HepG2 (cell line): ENCODE results near the gene GNRHR.

Experiments used
- HIVEP1 ChIP-seq: sonication (generic); formaldehyde crosslinking; IDR thresholded peaks from 2 replicates; pipeline ENCODE4 v1.4.0; 2020; ENCODE audit warnings: mild to moderate bottlenecking, missing genetic modification reagents
- MAFK ChIP-seq, 2 experiments: IDR thresholded peaks in 1 of 2; conservative IDR thresholded peaks in 1 of 2; 2 replicates each; pipeline ENCODE4 v1.6.1; 2011; ENCODE audit warnings: improper control_type of control experiment in 2 of 2, low read length in 2 of 2
- NFRKB ChIP-seq: fragments of 450-650 bp; IDR thresholded peaks from 2 replicates; pipeline ENCODE4 v1.6.1; 2017
- NR2F2 ChIP-seq: IDR thresholded peaks from 2 replicates; pipeline ENCODE4 v1.6.1; 2012; ENCODE audit warnings: low read depth, inconsistent platforms, borderline replicate concordance
- RBM22 ChIP-seq: fragments of 200-400 bp; formaldehyde crosslinking; optimal IDR thresholded peaks from 2 replicates; pipeline ENCODE3; 2017; ENCODE audit warnings: mild to moderate bottlenecking, low read length, moderate library complexity
- ZFX ChIP-seq: sonication (generic); formaldehyde crosslinking; IDR thresholded peaks from 2 replicates; pipeline ENCODE4 v1.4.0; 2020; ENCODE audit warnings: mild to moderate bottlenecking, low read depth, missing genetic modification reagents, moderate library complexity
- TF ChIP-seq, protein P1 (sequence below): sonication (generic); formaldehyde crosslinking; IDR thresholded peaks from 2 replicates; pipeline ENCODE4 v1.5.1; 2020; ENCODE audit warnings: mild to moderate bottlenecking, missing genetic modification reagents, borderline replicate concordance
- TF ChIP-seq, protein P2 (sequence below): sonication (generic); formaldehyde crosslinking; IDR thresholded peaks from 2 replicates; pipeline ENCODE4 v1.5.0; 2020; ENCODE audit warnings: mild to moderate bottlenecking, missing genetic modification reagents, moderate library complexity

DNA sequence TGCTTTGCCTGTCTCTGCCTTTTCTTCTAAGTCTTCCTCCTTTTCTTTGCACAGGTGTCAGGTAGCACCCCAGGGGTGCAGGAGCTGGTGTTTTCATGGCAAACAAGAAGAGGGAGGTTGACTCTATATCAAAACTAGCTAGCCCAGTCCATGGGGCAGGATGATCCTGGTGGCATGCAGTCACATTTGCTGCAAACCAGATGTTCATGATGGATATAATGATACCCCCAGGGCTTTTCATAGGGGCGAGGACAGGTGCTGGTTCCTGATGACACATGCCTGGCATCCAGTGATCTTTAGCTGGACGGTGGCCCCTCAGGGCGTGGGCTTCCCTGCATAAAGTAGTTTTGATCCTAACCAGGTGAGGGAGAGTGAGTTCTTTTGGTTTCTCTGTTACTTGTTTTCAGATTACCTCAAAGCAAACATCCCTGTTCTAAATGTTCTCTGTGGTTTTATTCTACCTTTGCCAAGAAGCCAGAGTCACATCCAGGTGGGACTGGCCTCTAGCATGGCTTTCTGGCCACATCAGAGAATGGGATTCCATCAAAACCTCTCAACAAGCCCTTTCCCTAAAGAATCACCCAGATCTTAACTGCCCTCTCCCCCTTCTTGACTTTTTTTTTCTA, 42.1 kb downstream of the GNRHR start:
- no peak for TF ChIP-seq ZFX (CRISPR knock-in tag)
- TF ChIP-seq HIVEP1 (CRISPR knock-in tag) = no peak
- TF ChIP-seq, protein P1, sequence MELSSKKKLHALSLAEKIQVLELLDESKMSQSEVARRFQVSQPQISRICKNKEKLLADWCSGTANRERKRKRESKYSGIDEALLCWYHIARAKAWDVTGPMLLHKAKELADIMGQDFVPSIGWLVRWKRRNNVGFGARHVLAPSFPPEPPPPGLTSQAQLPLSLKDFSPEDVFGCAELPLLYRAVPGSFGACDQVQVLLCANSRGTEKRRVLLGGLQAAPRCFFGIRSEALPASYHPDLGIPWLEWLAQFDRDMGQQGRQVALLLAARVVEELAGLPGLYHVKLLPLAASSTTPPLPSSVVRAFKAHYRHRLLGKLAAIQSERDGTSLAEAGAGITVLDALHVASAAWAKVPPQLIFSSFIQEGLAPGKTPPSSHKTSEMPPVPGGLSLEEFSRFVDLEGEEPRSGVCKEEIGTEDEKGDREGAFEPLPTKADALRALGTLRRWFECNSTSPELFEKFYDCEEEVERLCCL = no peak
- TF ChIP-seq MAFK (conservative IDR thresholded peaks at IDR 0.05 in 1 of 2, IDR thresholded peaks at IDR 0.05 in 1 of 2; ENCODE audit: low read length in 2 of 2) = no peak
- TF ChIP-seq RBM22 = no peak
- TF ChIP-seq NFRKB = no peak
- TF ChIP-seq, protein P2, sequence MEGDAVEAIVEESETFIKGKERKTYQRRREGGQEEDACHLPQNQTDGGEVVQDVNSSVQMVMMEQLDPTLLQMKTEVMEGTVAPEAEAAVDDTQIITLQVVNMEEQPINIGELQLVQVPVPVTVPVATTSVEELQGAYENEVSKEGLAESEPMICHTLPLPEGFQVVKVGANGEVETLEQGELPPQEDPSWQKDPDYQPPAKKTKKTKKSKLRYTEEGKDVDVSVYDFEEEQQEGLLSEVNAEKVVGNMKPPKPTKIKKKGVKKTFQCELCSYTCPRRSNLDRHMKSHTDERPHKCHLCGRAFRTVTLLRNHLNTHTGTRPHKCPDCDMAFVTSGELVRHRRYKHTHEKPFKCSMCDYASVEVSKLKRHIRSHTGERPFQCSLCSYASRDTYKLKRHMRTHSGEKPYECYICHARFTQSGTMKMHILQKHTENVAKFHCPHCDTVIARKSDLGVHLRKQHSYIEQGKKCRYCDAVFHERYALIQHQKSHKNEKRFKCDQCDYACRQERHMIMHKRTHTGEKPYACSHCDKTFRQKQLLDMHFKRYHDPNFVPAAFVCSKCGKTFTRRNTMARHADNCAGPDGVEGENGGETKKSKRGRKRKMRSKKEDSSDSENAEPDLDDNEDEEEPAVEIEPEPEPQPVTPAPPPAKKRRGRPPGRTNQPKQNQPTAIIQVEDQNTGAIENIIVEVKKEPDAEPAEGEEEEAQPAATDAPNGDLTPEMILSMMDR (CRISPR knock-in tag) = no peak
- TF ChIP-seq NR2F2 = no peak
